NCI-H1417 (cell line): Measurements from ENCODE around the gene TSEN54.
A peak's percentile ranks its signal among the peaks of the same experiment; 100 is the strongest.

Experiments used
- DNase-seq, 3 experiments: peaks; one replicate each; lab custom pipeline; 2025; lab: John Stamatoyannopoulos, UW

Gene TSEN54

GRCh38 chr17:75544250-75544649, 27.9 kb downstream of the TSEN54 start:
- DNase-seq: no peak

DNA sequence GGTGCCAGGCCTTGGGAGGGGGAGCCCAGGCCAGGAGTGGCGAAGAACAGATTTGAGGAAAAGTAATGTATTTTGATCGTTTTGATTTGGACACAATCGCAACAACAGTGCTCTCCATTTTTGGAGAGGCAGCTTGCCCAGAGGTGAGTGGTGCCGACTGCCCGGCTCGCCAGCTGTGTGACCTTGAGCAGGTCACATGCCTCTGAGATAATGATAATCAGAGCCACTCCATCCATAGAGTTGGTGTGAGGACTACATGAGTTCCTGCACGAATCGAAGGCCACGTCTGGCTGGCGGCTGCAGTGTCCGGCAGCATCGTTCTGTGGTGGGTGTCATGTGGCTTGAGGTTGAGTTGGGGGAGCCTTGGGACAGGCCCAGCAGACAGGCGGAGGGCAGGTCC, 29.9 kb downstream of the TSEN54 start:
- DNase-seq: no peak

DNA sequence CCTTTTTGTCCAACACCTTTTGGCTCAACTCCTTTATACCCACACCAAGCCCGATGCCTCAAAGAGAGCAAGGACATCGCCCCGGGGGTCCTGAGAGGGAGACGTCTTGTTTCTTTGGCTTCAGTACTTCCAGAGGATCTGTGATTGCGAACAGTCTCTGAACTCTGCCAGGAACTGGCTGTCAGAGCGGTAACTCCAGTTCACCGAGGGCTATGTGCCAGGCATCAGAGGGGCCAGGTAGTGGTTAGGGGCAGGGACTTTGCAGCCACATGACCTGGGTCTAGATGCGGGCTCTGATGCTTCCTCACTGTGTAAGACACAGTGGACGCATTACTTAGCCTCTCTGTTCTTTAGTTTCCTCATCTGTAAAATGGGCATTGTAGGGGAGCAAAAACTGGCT, 30.8 kb downstream of the TSEN54 start:
- DNase-seq: no peak

GRCh38 chr17:75548813-75549212, 32.5 kb downstream of the TSEN54 start:
- DNase-seq: no peak

DNA sequence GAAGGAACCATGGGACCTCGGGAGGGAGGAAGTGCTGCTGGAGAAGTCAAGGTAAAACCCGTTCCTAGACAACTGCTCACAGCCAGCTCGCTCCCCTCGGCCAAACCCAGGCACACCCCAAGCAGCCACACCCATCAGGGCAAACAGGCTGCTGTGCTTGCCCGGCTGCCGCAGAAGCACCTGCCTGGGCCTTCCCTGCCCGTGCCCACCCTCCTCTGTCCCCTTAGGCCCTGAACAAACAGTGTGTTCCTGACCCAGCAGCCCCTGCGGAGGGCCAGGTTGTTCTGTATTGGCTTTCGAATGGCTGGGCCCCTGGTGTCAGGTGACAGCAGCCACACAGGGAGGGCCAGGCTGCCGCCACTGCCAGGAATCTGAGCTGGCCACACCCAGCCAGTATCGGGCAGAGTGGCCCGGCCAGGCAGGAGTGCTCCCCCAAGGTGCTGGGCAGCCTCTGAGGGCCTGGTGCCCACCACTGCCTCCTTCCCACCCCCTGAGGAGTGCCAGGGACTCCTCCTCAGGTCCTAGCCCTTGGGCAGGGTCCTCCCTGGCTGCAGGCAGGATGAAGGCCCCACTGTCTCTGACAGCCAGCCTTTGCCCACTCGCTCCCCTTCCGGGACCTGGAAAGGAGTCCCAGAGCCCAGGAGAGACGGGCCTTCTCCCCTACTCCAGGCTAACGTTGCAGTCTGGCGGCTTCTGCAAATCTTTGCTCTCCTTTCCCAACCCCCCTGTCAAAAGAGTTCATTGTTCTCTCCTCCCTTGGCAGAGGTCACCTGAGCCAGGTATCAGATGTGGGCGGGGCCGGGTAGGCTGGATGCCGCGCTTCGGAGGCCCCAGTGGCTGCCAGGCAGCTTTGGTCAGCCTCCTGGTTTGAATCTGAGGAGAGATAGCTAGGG, 33.2 kb downstream of the TSEN54 start:
- DNase-seq: peak; percentile 77 to 87 (median 83)

DNA sequence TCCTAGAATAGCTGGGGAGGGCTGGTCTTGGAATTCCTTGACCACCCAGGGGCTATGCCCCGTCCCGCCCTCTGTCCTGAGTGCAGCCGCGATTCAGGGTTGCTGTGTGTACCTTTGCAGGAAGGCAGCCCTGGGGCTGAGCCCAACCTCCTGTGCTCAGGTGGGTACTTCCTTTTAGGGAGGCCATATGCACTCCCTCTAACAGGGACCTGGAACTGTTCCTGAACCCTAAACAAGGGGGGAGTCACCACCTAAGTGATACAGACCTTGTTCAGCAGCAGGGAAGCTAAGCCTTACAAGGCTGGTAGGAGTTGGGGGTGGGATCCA, 33.8 kb downstream of the TSEN54 start:
- DNase-seq: no peak

- DNase-seq: no peak
Measured at GRCh38 chr17:75551266-75551665, 34.9 kb downstream of the TSEN54 start.

DNA sequence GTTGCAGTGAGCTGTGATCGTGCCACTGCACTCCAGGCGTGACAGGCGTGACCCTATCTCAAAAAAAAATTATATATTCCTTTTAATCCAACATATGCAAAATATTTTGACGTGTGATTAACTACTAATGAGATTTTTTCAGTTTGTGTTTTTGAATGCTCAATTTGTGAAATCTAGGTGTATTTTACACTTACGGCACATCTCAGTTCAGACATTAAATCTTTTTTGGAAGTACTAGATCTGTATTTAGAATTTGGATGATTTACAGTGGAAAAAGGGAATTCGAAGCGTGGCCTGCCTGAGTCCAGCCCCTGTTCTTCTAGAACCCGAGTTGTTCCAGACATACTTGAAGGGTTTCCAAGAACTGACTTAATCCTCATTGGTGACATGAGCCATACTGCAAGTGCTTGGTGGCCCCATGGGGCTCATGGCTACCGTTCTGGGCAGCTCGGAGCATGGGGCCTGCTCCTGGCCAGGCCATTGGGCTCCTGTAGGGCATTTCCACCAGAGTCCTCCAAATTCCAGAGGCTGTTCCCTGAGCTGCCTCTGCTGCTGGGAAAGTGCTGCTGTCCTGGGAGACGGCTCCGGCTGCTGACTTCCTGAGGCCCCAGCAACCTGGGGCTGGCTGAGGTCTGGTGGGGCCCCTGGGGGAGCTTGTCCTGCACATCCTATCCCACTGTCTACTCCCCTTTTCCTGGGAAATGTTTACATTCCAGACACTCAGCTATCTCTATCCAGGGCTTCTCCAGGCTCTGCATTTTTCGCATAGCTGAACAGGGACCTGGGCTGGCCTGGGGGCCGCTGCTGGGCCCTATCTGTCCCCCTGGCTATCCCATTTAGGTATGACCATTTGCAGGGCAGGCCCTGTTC, 36.3 kb downstream of the TSEN54 start:
- no peak for DNase-seq

DNA sequence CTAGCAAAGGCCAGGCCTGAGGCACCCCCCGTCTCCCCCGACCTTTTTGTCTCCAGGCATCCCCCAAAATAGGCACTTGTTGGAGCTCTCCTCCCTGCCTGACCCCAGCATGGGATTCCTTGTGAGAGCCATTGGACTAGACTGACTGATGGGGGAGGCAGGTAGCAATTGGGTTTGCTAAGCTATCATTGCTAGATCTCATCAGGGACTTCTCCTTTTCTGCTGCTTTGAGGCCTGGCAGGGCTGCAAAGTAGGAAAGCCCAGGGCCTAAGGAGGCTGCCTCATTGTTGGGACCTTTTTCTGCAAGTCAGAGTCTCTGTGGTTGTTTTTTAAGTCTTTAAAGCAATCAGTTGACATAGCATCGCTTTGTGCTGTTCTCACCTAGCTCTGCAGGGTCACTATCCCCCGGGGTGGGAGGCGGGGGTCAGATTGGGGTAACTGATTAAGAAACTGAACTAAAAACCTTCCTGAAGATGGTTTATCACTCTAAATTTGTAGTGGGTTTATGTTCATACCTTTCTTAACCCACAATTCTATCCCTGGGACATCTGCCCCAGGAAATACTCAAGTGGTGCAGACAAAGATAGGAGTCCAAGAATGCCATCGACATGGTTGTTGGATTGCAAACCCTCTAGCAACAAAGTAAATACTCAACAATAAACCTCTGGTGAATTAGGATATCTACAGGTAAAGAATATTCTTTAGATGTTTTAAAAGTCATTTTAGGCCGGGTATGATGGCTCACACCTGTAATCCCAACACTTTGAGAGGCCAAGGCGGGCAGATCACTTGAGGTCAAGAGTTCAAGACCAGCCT, 37.2 kb downstream of the TSEN54 start:
- DNase-seq: no peak

GRCh38 chr17:75555679-75556153, 39.4 kb downstream of the TSEN54 start:
- DNase-seq: no peak

DNA sequence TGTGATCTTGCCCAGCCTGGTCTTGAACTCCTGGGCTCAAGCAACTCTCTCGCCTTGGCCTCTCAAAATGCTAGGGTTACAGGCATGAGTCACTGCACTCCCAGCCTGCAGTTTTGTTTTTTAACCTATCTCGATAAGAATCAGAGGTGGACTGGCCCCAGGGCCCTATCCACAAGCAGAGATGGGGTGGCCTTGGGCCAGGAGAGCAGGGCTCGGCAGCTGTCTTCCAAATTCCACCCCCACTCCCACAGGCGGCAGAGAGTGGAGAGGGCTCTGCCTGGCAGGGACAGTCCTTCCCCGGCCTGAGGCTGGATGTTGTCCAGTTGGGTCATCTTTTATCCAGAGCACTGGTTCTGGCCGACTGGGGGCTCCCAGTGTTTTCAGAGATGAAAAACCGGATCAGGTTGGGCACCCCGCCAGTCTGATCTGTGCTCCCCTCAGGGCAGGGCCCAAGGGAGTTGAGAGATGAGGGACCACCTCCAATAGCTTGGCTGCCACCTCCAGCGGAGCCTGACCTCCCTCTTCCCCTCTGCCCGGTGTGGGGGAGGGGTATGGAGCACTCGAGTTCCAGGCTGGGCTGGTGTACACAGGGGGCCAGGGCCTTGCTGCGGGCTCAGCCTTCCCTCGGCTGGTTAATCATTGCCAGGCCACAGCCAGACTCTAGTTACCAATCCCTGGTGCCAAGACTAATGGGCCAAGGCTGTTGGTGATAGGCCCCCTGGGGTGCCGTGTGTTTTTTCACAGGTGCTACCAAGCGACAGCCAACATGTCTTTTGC, 40.9 kb downstream of the TSEN54 start:
- peak in 1 of 3 experiments; percentile 3 for DNase-seq

DNA sequence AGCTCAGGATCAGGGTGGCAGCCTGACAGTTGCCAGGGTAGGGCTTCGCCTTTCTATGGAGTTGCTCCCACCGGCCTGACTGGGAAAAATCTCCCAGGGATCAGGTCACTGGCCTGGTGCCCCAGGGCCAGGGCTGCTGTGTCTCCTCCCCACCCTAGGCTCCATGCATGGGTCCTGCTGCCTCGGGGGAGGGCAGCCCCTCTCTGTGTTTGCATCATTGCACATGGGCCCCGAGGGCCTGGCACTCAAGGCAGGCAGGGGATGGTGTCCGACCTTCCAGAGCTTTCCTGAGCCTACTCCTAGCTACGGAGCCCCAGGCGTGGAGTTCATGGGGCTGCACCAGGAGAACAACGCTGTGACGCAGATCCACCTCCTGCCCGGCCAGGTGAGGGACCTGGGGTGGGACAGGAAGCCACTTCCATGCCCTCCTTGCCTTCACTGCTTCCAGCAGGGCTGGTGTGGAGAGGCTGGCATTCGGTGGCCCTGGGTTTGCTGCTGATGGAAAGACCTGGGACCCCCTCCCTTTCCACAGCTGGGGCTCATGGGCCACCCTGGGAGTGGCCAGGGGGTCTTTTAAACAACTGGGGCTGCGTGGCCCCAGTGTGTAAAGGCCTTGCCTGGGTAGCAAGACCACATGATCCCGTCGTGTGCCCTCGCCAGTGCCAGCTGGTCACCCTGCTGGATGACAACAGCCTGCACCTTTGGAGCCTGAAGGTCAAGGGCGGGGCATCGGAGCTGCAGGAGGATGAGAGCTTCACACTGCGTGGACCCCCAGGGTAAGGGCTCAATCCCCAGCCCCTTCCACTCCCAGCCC, 41.7 kb downstream of the TSEN54 start:
- DNase-seq: no peak

DNA sequence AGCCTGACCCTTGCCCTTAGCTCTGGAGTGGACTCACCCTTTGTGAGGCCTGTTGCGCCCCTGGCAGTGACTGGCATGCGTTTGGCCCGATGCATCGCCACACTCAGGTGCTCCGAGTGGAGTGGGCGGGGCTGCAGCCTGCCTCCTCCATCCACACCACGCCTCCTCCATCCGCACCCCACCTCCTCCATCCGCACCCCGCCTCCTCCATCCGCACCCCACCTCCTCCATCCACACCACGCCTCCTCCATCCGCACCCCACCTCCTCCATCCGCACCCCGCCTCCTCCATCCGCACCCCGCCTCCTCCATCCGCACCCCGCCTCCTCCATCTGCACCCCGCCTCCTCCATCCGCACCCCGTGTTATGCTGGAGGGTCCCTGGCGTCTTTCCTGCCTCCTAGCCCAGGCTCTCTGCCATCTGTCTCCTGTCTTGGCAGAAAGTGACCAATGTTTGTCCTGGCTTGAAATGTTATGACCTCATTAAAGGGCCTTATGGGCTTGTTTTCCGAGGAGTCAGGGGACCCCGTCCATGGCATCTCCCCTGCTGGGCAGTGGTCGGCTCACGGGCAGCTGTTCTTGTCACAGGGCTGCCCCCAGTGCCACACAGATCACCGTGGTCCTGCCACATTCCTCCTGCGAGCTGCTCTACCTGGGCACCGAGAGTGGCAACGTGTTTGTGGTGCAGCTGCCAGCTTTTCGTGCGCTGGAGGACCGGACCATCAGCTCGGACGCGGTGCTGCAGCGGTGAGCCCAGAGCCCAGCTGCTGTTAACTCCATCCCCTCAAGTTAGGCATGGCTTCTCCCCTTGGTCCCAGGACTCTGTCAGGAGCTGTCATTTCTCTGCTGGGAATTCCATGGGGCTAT, 42.6 kb downstream of the TSEN54 start:
- no peak for DNase-seq

DNA sequence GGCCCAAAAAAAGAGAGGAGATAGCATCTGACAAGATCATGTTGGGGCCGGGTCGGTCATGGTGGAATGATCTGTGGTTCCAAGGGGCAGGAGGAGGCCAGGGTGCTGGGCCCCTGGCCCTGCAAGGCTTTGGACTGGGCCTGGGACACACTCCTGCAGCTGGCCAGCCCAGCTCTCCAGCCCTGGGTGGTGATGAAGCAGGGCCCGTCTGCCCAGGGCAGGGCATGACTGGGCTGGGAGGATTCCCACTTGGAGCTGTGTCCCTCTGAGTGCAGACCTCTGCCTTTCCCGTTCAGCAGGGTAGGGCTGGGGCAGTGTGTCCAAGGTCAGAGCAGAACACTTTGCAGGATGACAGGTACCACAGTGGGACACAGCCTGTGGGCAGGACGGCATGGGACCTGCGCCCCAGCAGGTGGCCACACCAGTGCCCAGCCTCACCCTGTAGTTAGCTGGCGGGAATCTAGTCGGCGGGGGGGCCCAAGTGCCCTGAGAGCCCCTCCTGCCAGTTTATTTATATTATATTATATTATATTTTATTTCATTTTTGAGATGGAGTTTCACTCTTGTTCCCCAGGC, 43.7 kb downstream of the TSEN54 start:
- DNase-seq: no peak

- DNase-seq: no peak
Measured at GRCh38 chr17:75561927-75562603, 45.7 kb downstream of the TSEN54 start.

DNA sequence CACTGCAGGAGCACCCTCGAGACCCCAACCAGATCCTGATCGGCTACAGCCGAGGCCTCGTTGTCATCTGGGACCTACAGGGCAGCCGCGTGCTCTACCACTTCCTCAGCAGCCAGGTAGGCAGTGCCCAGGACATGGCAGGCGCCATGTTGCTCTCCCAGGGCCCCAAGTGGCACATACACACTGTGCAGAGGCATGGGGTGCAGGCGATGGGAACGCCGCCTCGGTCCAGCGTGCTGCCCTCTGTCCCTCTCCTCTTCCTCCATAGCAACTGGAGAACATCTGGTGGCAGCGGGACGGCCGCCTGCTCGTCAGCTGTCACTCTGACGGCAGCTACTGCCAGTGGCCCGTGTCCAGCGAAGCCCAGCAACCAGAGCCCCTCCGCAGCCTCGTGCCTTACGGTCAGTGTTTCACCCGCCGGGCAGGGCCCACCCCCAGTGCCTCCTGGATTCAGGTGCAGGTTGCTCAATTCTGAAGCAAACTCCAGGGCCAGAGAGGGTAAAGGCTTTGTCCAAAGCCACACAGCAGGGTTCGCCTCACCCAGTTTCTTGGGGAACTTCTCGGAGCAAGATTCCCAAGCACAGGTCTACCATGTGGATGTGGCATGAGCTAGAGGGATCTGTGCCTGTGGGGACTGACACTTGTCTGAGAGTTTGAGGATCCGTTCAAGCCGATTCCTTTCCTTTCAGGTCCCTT, 46.9 kb downstream of the TSEN54 start:
- DNase-seq: no peak

GRCh38 chr17:75564195-75564594, 47.9 kb downstream of the TSEN54 start:
- no peak for DNase-seq

- DNase-seq: no peak
Measured at GRCh38 chr17:75565066-75565465, 48.7 kb downstream of the TSEN54 start.
